Measurements from ENCODE around the gene RAE1.

The RAE1 gene

DNA sequence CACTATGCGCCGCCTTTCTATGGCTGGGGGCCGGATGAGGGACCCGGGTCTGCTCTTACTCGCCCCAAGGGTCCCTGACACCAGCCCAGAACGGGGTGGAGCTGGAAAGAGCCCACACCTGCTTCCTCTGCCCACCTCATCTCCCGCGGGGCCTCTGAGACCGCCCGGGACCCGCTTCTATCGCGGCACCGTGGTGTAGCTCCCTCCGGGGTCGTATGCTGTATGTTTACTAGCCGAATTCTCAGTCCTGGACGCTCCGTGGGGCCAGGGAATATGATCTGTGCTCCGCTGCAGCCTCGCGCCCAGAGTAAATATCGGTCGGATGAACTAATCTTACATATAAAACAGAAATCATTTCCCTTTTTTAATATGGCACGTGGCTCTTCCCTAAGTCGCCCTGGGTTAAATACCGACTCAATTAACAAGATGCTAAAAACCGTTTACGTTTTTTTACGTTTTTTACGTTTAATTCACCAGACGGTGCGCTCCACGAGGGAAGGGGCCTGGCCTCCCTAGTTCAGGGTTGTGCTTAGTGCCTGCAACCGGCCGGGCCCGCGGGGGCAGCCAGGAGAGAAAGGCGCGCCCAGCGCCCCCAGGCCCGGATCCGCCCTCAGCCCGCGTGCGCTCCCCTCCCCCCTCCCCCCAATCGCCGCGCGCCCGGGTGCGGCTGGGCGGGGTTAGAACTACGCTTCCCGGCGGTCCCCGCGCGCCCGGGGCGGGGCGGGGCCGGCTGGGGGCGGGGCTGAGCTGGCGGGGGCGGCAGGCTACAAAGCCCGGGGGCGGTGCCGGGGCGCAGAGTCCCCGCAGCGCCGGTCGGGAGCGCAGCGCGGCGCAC lies 39.8 kb downstream of the RAE1 start, which contains the start of gene RBM38:
RBM38 (plus strand) TSS at position 793 of the 835 bp plus-strand sequence. CDS start 186 bp downstream, outside the sequence.
- DNase-seq, result peak; percentile 89

DNA sequence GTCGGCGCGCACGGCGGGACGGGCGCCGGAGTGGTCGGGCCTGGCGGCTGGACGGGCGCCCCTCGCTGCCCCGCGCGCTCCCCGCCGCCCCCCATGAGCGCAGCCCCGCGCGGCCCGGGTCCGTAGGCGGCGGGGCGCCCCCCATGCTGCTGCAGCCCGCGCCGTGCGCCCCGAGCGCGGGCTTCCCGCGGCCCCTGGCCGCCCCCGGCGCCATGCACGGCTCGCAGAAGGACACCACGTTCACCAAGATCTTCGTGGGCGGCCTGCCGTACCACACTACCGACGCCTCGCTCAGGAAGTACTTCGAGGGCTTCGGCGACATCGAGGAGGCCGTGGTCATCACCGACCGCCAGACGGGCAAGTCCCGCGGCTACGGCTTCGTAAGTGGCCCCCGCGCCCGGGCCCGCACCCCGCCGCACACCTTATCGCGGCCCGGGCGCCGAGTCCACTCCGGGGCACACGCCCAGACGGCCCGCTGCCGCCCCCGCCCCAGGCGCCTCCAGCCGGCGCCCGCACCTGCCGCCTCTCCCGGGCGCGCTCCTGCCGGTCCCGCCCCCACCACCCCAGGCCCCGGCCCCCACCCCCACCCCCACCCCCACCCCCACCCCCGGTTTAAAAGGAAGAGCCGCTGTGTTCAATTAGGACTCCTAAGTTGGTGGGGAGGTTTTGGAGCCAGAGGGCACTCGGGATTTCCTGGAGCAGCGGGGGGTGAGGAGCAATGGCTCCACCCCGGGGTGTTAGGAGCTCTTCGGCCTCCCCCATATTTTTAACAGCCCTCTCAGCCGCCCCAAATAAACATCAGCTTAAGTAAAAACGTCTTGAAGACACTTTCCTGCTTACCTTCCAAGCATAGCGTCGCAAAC lies 40.6 kb downstream of the RAE1 start:
- DNase-seq, result peak; percentile 17

DNA sequence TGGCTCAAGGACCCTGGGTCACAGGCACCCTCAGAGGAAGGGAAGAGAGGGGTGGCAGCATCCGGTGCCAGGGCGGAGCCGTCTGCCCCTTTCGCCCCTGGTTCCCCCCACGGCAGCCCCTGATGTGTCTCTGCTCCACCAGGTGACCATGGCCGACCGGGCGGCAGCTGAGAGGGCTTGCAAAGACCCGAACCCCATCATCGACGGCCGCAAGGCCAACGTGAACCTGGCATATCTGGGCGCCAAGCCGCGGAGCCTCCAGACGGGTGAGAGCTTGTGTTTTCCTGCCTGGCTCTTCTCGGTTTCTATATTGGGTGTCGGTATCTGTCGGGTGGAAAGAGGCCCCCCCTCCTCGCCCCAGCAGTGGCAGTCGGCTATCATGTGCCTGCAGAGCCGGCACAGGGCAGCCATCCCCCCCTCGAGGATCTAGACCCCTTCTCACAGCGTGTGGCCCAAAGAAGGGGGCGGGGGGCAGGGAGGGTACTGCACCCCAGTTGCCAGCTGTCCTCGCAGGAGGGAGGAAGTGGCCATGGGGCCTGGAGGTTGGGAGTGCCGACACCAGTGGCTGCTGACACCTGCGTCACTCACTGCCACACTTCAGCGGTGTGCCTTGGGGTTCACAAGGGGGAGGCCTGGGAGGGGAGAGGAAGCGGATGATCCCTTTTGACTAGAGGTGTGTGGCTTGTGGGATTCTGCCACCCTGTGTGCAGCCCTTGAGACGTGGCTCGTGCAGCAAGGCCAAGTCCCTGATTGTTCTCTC lies 41.6 kb downstream of the RAE1 start:
- no peak for DNase-seq

DNA sequence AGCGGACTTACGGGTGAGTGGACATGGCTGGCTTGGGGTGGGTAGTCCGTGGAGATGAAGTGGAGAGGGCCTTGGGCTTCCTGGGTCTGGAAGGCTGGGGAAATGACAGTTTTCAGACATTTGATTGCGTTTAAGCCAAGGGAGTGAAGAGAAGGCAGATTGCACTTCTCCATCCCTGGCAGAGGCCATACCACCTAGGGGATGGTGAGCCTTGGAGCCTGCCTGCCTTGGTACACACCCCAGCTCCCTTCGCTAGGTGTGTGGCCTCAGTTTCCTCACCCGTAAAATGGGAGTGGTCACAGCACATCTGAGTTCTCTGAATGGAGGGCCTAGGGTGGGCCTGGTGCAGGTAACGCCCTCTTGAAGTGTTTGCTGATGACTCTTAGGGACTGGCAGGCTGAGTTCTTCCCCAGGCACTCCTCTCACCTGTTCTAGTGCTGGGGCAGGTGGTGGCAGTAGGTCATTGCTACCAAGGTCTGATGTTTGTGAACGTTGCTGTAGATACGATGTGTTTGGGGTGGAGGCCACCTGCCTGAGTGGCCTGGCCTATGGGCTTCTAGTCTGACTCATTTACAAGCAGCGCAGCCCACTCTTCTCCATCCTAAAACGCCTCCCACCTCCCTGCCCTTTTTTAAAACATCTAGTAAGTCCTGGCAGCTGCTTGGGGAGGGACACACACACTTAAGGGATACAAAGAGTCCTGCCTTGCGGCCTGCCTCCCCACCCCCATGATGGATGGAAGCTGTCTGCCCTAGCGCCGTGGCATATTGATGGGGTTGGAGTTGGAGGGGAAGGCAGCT lies 42.5 kb downstream of the RAE1 start:
- no peak for DNase-seq

DNA sequence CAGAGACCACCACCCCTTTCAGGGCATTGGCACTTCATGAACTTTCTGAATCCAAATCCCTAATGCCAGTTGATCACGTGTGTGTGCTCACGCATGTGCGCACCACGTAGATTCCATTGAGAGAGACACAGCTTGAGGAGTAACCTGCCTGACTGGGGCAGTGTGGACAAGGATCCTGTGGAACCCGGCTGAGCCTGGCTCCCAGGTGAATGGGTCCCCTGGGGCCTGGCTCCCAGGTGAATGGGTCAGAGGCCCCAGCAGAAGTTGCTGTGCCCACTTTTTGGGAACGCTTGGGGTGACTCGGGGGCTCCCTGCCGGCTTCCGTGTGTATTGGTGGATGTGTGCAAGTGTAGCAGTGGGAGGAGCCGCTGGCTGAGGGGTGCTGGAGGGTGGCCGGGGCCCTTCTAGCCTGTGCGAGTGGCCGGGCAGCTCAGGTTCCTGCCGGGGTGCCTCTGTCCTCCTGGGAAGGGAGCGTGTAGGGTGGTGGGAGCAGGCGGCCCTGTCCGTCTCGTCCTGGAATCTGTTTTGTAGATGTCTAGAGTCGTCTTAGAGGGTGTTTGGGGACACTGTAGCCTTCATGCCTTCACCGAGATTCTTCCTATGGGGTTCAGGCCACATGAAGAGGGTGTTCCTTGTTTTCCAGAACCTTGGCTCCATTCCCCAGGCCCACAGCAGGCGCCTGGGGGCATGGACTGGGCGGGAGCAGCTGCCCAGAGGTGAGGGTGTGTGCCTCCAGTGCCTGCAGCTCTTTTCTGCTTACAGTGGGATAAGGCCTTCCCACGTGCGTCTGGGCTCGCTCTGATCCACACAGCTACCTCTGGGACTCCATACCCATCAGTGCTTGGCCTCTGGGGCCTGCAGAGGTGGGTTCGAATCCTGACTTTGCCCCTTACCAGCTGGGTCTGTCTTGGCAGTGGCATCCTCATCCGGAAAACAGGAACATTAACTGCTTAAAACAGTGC lies 43.3 kb downstream of the RAE1 start:
- no peak for DNase-seq

DNA sequence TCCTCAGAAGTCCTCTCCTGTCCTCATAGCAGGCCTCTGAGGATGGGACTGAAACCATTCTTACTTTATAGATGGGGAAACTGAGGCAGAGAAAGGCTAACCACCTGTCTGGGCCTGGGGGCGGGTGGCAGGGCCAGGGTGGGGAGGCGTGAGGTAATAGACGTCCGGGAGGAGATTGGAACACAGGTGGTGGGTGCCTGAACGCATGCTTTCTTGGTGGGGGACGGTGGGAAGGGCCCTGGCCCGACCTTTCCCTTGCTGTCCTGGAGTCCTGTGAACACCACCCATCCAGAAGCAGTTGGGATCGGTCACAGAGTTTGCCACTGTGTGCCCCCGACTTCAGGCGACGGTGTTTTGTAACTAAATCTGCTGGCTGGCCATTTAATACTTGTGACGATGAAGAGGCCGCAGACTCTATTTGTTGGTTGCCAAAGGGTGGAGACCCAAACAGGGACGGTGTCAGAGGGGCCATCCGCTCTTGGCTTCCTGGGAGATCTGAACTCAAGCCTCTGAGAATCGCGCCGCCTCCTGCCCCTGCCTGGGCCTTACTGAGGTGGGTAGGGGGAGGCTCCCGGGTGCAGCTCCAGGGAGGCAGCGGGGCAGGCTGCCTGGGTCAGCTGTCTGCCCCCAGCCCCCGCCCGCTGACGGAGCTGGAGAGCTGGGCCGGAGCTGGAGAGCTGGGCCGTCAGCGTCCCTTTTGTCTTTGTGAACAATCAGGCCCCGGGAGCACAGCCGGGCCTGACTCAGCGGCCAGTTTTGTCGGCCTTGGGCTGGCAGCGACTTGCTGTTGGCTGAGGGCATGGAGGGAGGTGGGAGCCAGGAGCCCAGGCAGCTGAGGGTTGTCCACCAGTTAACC lies 44.3 kb downstream of the RAE1 start:
- DNase-seq, result no peak

DNA sequence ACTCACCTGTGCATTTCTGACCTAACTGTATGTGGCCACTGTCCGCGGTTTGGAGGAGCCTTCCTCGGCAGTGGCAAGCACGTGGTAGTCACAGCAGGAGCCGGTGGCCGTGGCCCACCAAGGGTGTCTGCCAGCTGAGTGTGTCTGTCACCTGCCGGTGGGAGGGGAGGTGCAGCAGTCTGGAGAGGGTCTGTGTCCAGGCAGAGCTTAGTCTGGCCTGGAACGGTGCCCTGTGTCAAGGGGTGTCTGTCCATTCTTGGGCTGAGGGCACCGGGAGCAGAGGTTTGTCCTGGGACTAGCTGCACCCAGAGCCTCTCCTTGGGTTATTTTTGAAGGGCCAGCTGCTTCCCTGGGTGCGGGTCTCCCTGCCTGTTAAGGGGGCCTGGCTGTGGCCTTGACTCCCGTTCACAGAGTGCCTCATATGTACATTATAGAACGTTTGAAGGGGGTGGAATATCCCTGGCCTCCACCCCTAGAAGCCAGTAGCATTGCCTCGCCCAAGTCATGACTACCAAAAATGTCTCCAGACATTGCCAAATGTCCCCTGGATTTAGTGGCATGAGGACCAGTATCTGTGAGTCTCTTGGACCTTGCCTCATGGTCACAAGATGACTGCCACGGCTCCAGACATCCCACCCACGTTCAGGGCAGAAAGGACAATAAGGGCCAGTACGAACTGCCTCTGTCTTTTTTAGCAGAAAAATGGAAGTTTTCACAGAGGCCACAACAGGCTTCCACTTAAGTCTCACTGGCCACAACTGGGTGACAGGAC lies 45.3 kb downstream of the RAE1 start:
- DNase-seq, result no peak

DNA sequence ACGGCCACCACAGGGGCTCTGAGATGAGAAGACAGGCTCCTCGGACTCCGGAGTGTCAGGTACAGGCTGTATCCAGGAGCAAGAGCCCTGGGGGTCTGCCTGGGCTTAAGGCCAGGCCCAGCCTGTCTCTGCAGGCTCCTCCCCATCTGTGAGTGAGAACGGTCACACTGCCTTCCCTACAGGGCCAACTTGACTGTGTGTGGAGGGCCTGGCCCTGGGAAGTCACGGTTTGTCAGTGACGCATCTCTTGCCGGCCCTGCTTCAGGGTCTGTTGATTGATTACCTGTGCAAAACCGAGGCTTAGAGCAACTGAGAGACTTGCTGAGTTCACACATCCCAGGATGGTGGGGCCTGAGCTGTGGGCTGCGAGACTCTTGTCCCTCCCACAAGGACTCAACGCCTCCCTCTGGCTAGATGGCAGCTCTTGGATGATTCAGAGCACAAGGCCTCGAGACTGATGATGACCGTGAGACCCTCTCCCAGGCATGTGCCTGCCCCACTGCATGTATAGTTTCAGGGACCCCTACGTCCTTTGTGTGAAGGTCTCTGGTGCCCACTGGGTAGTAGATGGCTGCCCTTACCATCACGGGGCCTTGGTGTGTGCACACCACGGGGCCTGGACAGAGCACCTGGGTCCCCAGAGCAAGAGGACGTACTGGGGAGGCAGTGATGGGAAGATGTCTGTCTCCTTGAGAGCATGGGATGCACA lies 46.1 kb downstream of the RAE1 start:
- DNase-seq, result no peak

DNA sequence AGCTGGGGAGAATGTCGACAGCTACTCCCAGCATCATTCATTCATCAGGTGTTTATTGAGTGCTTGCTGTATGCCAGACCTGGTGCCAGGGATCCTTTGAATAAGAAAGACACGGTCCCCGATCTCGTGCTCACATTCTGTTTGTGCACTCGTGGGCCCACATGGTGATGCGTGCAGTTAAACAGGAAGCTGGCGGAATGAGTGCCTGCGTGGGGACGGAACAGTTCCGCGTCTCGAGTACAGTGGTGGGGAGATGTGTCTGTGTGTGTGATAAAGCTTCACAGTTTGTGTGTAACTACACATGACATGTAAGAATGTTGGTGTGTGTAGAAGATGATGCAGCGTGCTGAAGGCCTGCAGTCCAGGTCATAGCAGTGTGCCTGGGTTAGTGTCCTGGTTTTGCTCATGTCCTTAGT lies 46.6 kb downstream of the RAE1 start:
- no peak for DNase-seq

DNA sequence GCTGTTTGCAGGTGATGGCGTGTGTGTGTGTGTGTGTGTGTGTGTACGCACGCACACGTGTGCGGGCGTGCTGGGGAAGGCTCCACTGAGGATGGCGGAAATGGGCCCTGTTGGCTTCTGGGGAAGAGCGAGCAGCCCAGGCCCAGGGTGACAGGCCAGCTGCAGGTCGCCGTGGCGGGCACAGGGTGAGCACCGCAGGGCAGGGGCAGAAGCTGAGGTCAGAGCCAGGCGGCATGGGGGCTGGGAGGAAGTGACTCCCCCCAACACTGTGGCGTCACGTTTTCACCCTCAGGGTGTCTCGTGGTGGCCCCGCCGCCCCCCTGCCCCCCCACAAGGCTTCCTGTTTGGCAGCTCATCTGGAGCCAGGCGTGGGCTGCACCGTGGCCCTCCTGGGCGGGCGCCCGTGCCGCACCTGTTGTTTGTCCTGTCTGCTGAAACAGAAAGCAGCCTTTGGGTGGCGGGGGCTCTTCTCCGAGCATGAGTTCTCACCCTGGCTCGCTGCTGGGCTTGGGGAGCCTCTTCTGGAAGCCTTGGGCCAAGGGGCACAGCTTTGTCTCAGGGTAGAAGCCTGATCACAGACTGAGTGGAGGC lies 47.3 kb downstream of the RAE1 start:
- DNase-seq, result no peak

DNA sequence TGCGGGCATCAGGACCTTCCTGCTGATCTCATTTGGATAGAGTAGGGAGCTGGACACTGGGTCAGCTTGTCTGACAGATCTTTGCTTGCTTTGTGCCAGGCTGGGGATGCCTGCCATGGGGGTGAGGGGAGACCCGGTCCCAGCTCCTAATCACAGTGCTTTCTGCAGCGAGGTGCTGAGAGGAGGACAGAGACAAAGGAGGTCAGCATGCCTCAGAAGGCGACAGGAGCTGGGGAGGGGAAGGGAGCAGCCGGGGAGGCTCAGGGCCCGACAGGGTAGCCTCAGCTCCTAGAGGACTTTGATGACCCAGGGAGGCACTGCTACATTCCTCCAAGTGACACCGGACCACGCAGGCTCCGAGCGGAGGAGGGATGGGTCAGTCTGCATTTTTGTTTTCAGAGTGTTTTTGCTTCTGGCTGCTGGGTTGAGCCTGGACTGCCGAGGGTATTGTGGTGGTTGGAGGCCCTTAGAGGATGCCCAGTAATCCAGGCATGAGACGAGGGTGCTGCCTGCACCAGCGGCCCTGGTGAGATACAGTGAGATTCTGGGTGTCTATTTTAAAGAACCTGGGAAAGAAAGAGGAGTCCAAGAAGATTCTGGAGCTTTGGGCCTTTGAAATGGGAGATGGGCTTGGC lies 48.0 kb downstream of the RAE1 start:
- DNase-seq, result no peak

DNA sequence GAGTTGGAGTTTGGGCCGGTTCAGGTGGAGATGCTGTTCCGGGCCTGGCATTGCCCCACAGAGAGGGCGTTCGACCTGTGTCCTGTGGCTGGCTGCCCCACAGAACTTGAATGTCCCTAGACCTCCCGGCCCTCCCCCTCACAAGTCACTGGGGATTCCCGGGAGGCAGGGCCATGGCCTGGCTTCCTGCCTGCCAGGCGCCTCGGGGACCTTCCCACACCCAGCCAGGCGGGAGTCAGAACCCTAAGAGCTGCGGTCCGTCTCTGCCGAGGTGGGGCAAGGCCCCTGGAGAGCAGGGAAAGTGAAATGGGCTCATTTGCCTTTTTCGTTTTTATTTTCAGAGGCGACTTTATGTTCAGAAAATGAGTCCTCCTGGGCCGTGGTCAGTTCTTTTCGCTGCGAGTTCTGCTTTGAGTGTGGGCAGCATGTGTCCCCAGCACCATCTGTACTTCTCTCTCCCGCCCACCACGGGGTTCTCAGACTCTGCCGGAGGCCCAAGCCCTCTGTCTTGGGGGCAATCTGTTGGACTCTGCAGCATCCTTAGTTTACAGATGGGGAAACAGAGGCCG lies 48.6 kb downstream of the RAE1 start:
- DNase-seq, result no peak

DNA sequence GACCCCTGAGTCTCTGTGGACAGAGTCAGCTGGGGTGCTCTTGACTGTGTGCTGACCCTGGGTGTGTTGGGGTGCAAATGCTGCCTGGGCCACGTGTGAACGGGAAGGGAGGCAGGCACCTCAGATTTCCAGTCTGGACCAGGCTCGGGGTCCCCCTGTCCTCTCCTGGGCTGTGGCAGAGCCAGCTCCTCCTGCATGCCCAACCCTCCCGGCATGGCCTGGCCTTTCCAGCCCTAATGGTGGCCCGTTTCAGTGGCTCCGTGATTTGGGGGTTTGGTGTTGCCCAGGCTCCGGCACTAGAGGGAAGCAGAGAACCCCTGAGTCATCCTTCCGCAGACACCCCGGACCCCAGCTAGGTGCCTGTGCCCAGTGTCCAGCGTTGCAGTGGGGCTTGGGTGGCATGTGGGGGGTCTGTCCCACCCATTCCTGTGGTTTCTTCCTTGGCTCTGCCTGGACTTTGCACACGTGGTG lies 49.2 kb downstream of the RAE1 start:
- no peak for DNase-seq

DNA sequence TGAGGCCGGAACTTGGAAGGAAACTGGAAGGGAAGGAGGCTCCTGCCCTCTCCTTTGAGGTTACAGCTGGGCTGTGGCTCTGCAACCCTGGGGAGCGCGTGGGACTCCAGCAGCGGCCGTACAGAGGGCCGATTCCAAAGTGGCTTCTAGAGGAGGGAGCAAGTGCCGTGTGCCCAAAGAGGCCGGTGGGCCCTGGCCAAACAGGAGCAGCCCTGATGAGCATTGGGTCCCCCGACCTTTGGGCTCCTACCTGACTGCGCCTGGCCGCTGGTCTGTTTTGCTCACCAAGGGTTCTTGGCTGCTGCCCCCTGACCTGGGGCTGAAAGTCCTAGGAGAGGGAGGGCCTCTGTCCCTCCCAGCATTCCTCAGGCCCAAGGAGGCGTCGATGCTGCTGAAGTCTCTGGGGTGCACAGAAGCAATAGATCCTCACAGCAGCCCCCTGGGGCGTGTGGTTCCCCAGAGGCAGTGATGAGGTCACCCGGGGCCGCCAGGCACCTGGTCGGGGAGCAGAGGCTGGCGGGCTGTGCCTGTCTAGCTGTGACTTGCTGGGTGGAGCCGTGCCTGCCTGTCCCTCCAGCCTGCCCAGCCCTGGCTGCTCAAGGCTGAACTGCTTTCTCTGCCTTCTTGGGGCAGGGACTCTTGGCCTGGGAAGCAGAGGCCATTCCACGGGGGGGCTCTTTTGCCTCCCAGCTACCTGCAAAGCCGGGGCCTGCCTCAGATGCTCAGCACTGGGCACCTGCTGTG lies 49.9 kb downstream of the RAE1 start:
- DNase-seq, result peak; percentile 30

DNA sequence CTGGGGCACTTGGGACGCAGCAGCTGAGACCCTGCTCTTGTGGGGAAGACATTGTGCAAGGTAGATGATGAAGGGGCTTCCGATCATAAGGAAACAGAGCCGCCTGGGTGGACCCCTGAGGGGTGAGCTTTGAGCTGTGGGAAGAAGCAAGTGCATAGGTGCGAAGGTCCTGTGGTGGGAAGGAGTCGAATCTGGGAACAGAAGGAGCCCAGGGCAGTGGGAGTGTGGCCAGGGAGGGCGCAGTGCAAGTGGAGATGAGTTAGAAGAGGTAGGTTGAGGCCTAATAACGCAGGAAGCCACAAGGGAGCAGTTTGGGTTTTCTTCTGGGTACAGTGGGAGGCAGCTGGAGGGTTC lies 50.5 kb downstream of the RAE1 start:
- no peak for DNase-seq

Data from NCI-H2171 treated with DMSO at 0.1 percent for 48 hours (cell line).